ENCODE data around the gene S100A6.

DNA sequence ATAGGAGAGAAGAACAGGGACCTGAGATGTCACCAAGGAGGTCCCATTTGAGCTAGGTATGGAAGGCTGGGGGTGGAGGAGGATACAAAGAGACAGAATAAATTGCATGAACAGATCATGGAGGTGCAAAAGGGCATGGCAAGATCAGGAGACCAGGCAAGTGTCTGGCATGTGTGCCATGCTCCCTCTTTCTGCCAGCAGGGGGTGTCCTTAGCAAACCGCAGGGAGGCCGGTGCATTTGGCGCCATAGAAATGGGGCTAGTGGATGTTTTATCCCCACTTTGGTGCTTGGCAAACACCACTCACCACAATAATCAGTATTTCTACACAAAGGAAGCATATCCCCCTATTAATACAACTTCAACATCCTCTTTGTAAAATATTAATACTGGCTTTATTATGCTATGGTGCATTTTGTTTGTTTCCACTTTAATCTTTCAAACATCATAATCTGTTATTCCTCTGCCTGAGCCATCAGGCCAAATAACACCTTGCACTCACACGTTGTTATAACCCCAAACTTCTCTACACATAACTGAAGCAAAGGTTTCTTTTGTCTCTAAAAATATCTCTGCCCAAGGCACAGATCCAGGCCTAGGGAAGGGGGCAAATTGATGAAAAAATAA, 25.9 kb downstream of the S100A6 start:
- TF ChIP-seq, protein P1, sequence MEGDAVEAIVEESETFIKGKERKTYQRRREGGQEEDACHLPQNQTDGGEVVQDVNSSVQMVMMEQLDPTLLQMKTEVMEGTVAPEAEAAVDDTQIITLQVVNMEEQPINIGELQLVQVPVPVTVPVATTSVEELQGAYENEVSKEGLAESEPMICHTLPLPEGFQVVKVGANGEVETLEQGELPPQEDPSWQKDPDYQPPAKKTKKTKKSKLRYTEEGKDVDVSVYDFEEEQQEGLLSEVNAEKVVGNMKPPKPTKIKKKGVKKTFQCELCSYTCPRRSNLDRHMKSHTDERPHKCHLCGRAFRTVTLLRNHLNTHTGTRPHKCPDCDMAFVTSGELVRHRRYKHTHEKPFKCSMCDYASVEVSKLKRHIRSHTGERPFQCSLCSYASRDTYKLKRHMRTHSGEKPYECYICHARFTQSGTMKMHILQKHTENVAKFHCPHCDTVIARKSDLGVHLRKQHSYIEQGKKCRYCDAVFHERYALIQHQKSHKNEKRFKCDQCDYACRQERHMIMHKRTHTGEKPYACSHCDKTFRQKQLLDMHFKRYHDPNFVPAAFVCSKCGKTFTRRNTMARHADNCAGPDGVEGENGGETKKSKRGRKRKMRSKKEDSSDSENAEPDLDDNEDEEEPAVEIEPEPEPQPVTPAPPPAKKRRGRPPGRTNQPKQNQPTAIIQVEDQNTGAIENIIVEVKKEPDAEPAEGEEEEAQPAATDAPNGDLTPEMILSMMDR (IDR thresholded peaks at IDR 0.05; ENCODE audit: insufficient read depth, low read length, poor library complexity, severe bottlenecking) = peak; percentile 79
- TF ChIP-seq EZH2phosphoT487 (conservative IDR thresholded peaks at IDR 0.05; ENCODE audit: low read length) = no peak
